ENCODE data around the gene TTC9C. TPM values are rescaled to one million over a fixed set of nuclear protein-coding genes. Genes with fewer than 3 reads are reported as not detected.
A peak's percentile ranks its signal among the peaks of the same experiment; 100 is the strongest.

Gene TTC9C
- total and polyA plus RNA-seq, 2 of the 13 experiments (the other 11 are each of a cell fraction or from before 2014, with no cell fraction given): 28.0 to 36.4 TPM

- no peak for TF ChIP-seq ZNF275 (CRISPR knock-in tag; IDR thresholded peaks at IDR 0.05; ENCODE audit: borderline replicate concordance)
- 0 out of 2 replicates have a peak, but pooled peaks have one; percentile 34 for TF ChIP-seq ZMYM4 (CRISPR knock-in tag; IDR thresholded peaks at IDR 0.05)
- TF ChIP-seq SOX13 (IDR thresholded peaks at IDR 0.05): no peak
- peak in 1 of 2 experiments; percentile 21; a peak in 1 of 4 replicates for TF ChIP-seq SOX13 (CRISPR knock-in tag; conservative IDR thresholded peaks at IDR 0.05 in 1 of 2, IDR thresholded peaks at IDR 0.05 in 1 of 2)
- TF ChIP-seq MIXL1 (CRISPR knock-in tag; IDR thresholded peaks at IDR 0.05): no peak
- peak; percentile 85 for TF ChIP-seq GABPB1 (CRISPR knock-in tag; IDR thresholded peaks at IDR 0.05)
- TF ChIP-seq PRDM15 (CRISPR knock-in tag; IDR thresholded peaks at IDR 0.05): no peak
- TF ChIP-seq ZNF207 (IDR thresholded peaks at IDR 0.05; ENCODE audit: borderline replicate concordance): no peak
- no peak for TF ChIP-seq ZNF597 (CRISPR knock-in tag; IDR thresholded peaks at IDR 0.05)
- TF ChIP-seq ZNF331 (CRISPR knock-in tag; IDR thresholded peaks at IDR 0.05): peak; percentile 79
- TF ChIP-seq ZNF10 (CRISPR knock-in tag; IDR thresholded peaks at IDR 0.05; ENCODE audit: borderline replicate concordance, low read depth): no peak
- no peak for TF ChIP-seq ZNF101 (CRISPR knock-in tag; IDR thresholded peaks at IDR 0.05; ENCODE audit: borderline replicate concordance, low read depth)
- TF ChIP-seq ISL2 (CRISPR knock-in tag; IDR thresholded peaks at IDR 0.05): 0 out of 2 replicates have a peak, but pooled peaks have one; percentile 26
- no peak; the same call in none of the 2 replicates for TF ChIP-seq GATAD2A (CRISPR knock-in tag; IDR thresholded peaks at IDR 0.05)
- no peak for TF ChIP-seq ZNF576 (CRISPR knock-in tag; IDR thresholded peaks at IDR 0.05)
- peak; percentile 97 for TF ChIP-seq NR2F6 (IDR thresholded peaks at IDR 0.05)
- peak; percentile 99 for TF ChIP-seq NR2F6 (CRISPR knock-in tag; IDR thresholded peaks at IDR 0.05)
- TF ChIP-seq SMAD9 (CRISPR knock-in tag; IDR thresholded peaks at IDR 0.05): no peak
- TF ChIP-seq TSC22D2 (CRISPR knock-in tag; IDR thresholded peaks at IDR 0.05; ENCODE audit: borderline replicate concordance): 0 out of 2 replicates have a peak, but pooled peaks have one; percentile 16
- no peak for TF ChIP-seq ZNF776 (CRISPR knock-in tag; IDR thresholded peaks at IDR 0.05)
- TF ChIP-seq CHD2 (IDR thresholded peaks at IDR 0.05; ENCODE audit: low read depth, low read length): no peak
These were observed 43.1 kb downstream of the TTC9C start, which contains the start of gene TAF6L (continued) for GRCh38 chr11:62771144-62772021.
